WTC11 (cell line): ENCODE data around the gene AOC1. TPM values are rescaled to one million over a fixed set of nuclear protein-coding genes. Genes with fewer than 3 reads are reported as not detected.

Experiments
- ATAC-seq: fragments of 200-7000 bp; cut with Tn5 transposase; 2 replicates; pipeline ENCODE4 v1.10.0; 2021; ENCODE audit warnings: mild to moderate bottlenecking, moderate library complexity
- CTCF ChIA-PET: fragments of 300-600 bp; sonication (Branson Sonifier 250); formaldehyde crosslinking; loops from one replicate; lab custom pipeline; 2021; ENCODE audit warnings: antibody characterized with exemption; lab: Charles Lee
- POLR2A ChIA-PET: fragments of 350-600 bp; sonication (Branson Sonifier 250); formaldehyde crosslinking; loops from one replicate; lab custom pipeline; 2021; ENCODE audit warnings: antibody characterized with exemption; lab: Charles Lee
- DNase-seq: peaks from one replicate; pipeline ENCODE4 v3.0.0; 2021; ENCODE audit warnings: low spot score
- H3K27ac Mint-ChIP-seq: 2 replicates; pipeline ENCODE4 v1.8.0; 2021; ENCODE audit warnings: mixed read lengths
- H3K27me3 Mint-ChIP-seq: 2 replicates; pipeline ENCODE4 v1.8.0; 2021; ENCODE audit warnings: low read depth, mild to moderate bottlenecking, moderate library complexity, mixed read lengths
- H3K36me3 Mint-ChIP-seq: 2 replicates; pipeline ENCODE4 v1.8.0; 2021; ENCODE audit warnings: mixed read lengths
- H3K4me1 Mint-ChIP-seq: 2 replicates; pipeline ENCODE4 v1.8.0; 2022; ENCODE audit warnings: mixed read lengths
- H3K4me3 Mint-ChIP-seq: 2 replicates; pipeline ENCODE4 v1.8.0; 2021; ENCODE audit warnings: mild to moderate bottlenecking, moderate library complexity, mixed read lengths
- H3K9me3 Mint-ChIP-seq: 2 replicates; pipeline ENCODE4 v1.8.0; 2021; ENCODE audit warnings: mixed read lengths
- ELF4 ChIP-seq: sonication (generic); formaldehyde crosslinking; IDR thresholded peaks from 2 replicates; pipeline ENCODE4 v1.8.1; 2022; ENCODE audit warnings: low read depth, mild to moderate bottlenecking, moderate library complexity, missing genetic modification reagents
- ESRRA ChIP-seq: sonication (generic); formaldehyde crosslinking; IDR thresholded peaks from 2 replicates; pipeline ENCODE4 v1.8.1; 2022; ENCODE audit warnings: mild to moderate bottlenecking, missing genetic modification reagents, borderline replicate concordance
- ETV6 ChIP-seq: sonication (generic); formaldehyde crosslinking; IDR thresholded peaks from 2 replicates; pipeline ENCODE4 v1.8.1; 2022; ENCODE audit warnings: mild to moderate bottlenecking, missing genetic modification reagents
- FOXP1 ChIP-seq: sonication (generic); formaldehyde crosslinking; IDR thresholded peaks from 2 replicates; pipeline ENCODE4 v1.8.0; 2022; ENCODE audit warnings: missing genetic modification reagents, mild to moderate bottlenecking, moderate library complexity, borderline replicate concordance
- HMGA2 ChIP-seq: fragments of 250-450 bp; sonication (Bioruptor Pico); IDR thresholded peaks from 2 replicates; pipeline ENCODE4 v1.4.0; 2021; ENCODE audit warnings: mild to moderate bottlenecking, moderate library complexity
- JUN ChIP-seq: sonication (generic); formaldehyde crosslinking; IDR thresholded peaks from 2 replicates; pipeline ENCODE4 v1.8.0; 2023; ENCODE audit warnings: mild to moderate bottlenecking, missing genetic modification reagents
- NFATC4 ChIP-seq: fragments of 250-450 bp; sonication (Bioruptor Pico); IDR thresholded peaks from 2 replicates; pipeline ENCODE4 v1.9.0; 2021; ENCODE audit warnings: mild to moderate bottlenecking
- PRRX2 ChIP-seq: fragments of 250-450 bp; sonication (Bioruptor Pico); IDR thresholded peaks from 2 replicates; pipeline ENCODE4 v1.8.0; 2021; ENCODE audit warnings: mild to moderate bottlenecking
- RELA ChIP-seq: sonication (generic); formaldehyde crosslinking; IDR thresholded peaks from 2 replicates; pipeline ENCODE4 v1.8.1; 2022; ENCODE audit warnings: missing genetic modification reagents, mild to moderate bottlenecking, borderline replicate concordance
- RORB ChIP-seq: fragments of 250-450 bp; sonication (Bioruptor Pico); IDR thresholded peaks from 2 replicates; pipeline ENCODE4 v1.9.0; 2021; ENCODE audit warnings: mild to moderate bottlenecking
- SMAD3 ChIP-seq: sonication (generic); formaldehyde crosslinking; IDR thresholded peaks from 2 replicates; pipeline ENCODE4 v1.8.0; 2022; ENCODE audit warnings: missing genetic modification reagents, mild to moderate bottlenecking, borderline replicate concordance
- SMAD4 ChIP-seq: sonication (generic); formaldehyde crosslinking; IDR thresholded peaks from 2 replicates; pipeline ENCODE4 v1.8.0; 2022; ENCODE audit warnings: mild to moderate bottlenecking, missing genetic modification reagents
- SOX15 ChIP-seq: fragments of 250-450 bp; sonication (Bioruptor Pico); IDR thresholded peaks from 2 replicates; pipeline ENCODE4 v1.9.0; 2021; ENCODE audit warnings: mild to moderate bottlenecking
- TCF7 ChIP-seq: sonication (generic); formaldehyde crosslinking; IDR thresholded peaks from 2 replicates; pipeline ENCODE4 v1.8.0; 2022; ENCODE audit warnings: mild to moderate bottlenecking, low read depth, missing genetic modification reagents, moderate library complexity
- TEAD4 ChIP-seq: sonication (generic); formaldehyde crosslinking; IDR thresholded peaks from 2 replicates; pipeline ENCODE4 v1.8.0; 2022; ENCODE audit warnings: mild to moderate bottlenecking, missing genetic modification reagents
- TP53 ChIP-seq: sonication (generic); formaldehyde crosslinking; IDR thresholded peaks from 2 replicates; pipeline ENCODE4 v1.8.1; 2023; ENCODE audit warnings: mild to moderate bottlenecking, missing genetic modification reagents
- ZBTB21 ChIP-seq: sonication (generic); formaldehyde crosslinking; IDR thresholded peaks from 2 replicates; pipeline ENCODE4 v1.8.1; 2023; ENCODE audit warnings: mild to moderate bottlenecking, missing genetic modification reagents, borderline replicate concordance
- ZNF121 ChIP-seq: sonication (generic); formaldehyde crosslinking; IDR thresholded peaks from 2 replicates; pipeline ENCODE4 v1.8.0; 2023; ENCODE audit warnings: missing genetic modification reagents
- ZNF232 ChIP-seq: sonication (generic); formaldehyde crosslinking; IDR thresholded peaks from 2 replicates; pipeline ENCODE4 v1.8.0; 2022; ENCODE audit warnings: mild to moderate bottlenecking, missing genetic modification reagents
- ZNF317 ChIP-seq: sonication (generic); formaldehyde crosslinking; IDR thresholded peaks from 2 replicates; pipeline ENCODE4 v1.8.1; 2023; ENCODE audit warnings: low read depth, mild to moderate bottlenecking, moderate library complexity, missing genetic modification reagents, borderline replicate concordance
- ZNF416 ChIP-seq: fragments of 250-450 bp; sonication (Bioruptor Pico); IDR thresholded peaks from 2 replicates; pipeline ENCODE4 v1.9.0; 2021; ENCODE audit warnings: mild to moderate bottlenecking, inconsistent platforms
- total RNA-seq: library from RNA; stranded (reverse); gene quantifications from 3 replicates; pipeline ENCODE4 v1.2.3, GENCODE V29; 2021
- TF ChIP-seq, protein P1 (sequence below): fragments of 250-450 bp; sonication (Bioruptor Pico); IDR thresholded peaks from 2 replicates; pipeline ENCODE4 v1.9.0; 2021; ENCODE audit warnings: moderate library complexity, mild to moderate bottlenecking, inconsistent platforms, borderline replicate concordance
- TF ChIP-seq, protein P2 (sequence below): sonication (generic); formaldehyde crosslinking; IDR thresholded peaks from 2 replicates; pipeline ENCODE4 v1.8.1; 2023; ENCODE audit warnings: mild to moderate bottlenecking, missing genetic modification reagents, moderate library complexity
- TF ChIP-seq, protein P3 (sequence below): sonication (generic); formaldehyde crosslinking; IDR thresholded peaks from 2 replicates; pipeline ENCODE4 v1.8.1; 2022; ENCODE audit warnings: mild to moderate bottlenecking, missing genetic modification reagents, moderate library complexity, borderline replicate concordance
- TF ChIP-seq, protein P4 (sequence below): sonication (generic); formaldehyde crosslinking; IDR thresholded peaks from 2 replicates; pipeline ENCODE4 v1.8.0; 2023; ENCODE audit warnings: missing genetic modification reagents
- TF ChIP-seq, protein P5 (sequence below): sonication (generic); formaldehyde crosslinking; IDR thresholded peaks from 2 replicates; pipeline ENCODE4 v1.8.1; 2023; ENCODE audit warnings: mild to moderate bottlenecking, missing genetic modification reagents

Gene AOC1
- total RNA-seq, 1 experiment from 2014 or later, result 0.17 TPM

DNA sequence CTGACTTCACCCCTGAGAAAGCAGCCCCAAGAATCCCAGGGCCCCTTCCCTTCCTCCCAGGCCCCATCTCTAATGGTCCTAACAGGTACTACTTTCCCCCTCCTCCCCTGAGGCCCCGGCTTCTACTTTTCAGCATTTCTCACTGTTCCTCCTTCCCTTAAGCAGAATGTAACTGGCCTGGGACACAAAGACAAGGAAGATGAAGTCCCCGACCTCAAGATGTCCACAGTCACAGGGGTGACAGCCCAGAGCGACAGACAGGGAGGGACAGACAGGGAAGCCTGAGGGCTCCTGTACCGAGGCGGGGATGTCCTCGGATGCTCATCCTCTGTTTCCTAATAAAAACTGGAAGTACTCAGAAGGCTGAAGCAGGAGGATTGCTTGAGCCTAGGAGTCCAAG lies 11.6 kb downstream of the AOC1 start:
- CTCF ChIA-PET, result interaction anchor here (1.7 kb wide), 1 partner anchor 13 kb away, joined by 7 read pairs; no protein-coding TSS in a partner anchor
- ATAC-seq, result no peak
- peaks cover 5% of the 10 kb centered on the region for H3K36me3 Mint-ChIP-seq
- H3K27me3 Mint-ChIP-seq, result peaks cover 9% of the 10 kb centered on the region
- POLR2A ChIA-PET, result no interaction called here
- H3K27ac Mint-ChIP-seq, result no peak overlapping the region
- H3K4me3 Mint-ChIP-seq, result no peak overlapping the region
- TF ChIP-seq, protein P1, sequence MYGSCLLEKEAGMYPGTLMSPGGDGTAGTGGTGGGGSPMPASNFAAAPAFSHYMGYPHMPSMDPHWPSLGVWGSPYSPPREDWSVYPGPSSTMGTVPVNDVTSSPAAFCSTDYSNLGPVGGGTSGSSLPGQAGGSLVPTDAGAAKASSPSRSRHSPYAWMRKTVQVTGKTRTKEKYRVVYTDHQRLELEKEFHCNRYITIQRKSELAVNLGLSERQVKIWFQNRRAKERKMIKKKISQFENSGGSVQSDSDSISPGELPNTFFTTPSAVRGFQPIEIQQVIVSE (CRISPR knock-in tag), result no peak
- no peak for TF ChIP-seq SOX15 (CRISPR knock-in tag)
- no peak for TF ChIP-seq TEAD4
- no peak for TF ChIP-seq TP53 (CRISPR knock-in tag)
- TF ChIP-seq, protein P2, sequence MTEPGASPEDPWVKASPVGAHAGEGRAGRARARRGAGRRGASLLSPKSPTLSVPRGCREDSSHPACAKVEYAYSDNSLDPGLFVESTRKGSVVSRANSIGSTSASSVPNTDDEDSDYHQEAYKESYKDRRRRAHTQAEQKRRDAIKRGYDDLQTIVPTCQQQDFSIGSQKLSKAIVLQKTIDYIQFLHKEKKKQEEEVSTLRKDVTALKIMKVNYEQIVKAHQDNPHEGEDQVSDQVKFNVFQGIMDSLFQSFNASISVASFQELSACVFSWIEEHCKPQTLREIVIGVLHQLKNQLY (CRISPR knock-in tag), result no peak
- TF ChIP-seq, protein P3, sequence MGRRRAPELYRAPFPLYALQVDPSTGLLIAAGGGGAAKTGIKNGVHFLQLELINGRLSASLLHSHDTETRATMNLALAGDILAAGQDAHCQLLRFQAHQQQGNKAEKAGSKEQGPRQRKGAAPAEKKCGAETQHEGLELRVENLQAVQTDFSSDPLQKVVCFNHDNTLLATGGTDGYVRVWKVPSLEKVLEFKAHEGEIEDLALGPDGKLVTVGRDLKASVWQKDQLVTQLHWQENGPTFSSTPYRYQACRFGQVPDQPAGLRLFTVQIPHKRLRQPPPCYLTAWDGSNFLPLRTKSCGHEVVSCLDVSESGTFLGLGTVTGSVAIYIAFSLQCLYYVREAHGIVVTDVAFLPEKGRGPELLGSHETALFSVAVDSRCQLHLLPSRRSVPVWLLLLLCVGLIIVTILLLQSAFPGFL (CRISPR knock-in tag), result no peak
- no peak for TF ChIP-seq ELF4 (CRISPR knock-in tag)
- TF ChIP-seq, protein P4, sequence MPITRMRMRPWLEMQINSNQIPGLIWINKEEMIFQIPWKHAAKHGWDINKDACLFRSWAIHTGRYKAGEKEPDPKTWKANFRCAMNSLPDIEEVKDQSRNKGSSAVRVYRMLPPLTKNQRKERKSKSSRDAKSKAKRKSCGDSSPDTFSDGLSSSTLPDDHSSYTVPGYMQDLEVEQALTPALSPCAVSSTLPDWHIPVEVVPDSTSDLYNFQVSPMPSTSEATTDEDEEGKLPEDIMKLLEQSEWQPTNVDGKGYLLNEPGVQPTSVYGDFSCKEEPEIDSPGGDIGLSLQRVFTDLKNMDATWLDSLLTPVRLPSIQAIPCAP (CRISPR knock-in tag), result no peak
- TF ChIP-seq ZNF317, result no peak
- TF ChIP-seq FOXP1, result no peak
- DNase-seq, result no peak
- H3K4me1 Mint-ChIP-seq, result no peaks in the 10 kb centered on the region
- H3K9me3 Mint-ChIP-seq, result peaks cover 32% of the 10 kb centered on the region

DNA sequence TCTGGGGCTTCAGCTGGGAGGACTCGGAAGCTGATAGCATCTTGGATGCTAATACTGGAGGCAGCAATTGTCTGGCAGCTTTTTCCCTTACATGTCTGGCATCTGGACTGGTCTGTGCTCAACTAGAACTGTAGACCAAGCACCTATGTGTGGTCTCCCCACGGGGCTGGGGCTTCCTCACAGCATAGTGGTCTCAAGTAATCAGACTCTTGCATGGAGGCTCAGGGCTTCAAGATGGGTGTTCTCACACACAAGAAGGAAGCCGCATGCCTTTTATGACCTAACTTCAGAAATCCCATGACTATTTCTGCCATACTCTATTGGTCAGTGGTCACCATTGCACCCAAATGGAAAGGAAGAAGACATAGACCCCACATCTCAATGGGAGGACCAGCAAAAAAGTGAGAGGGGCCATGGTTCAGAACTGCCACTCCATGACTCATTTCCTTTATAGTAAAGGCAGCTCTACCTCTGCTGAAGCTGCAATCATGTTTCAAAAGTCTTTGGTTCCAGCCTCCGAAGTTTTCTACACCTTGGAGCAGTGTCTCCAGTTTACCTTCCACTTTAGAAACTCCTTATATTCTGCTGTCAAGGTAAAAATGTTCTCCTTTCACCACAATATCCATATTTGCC lies 14.7 kb downstream of the AOC1 start:
- H3K9me3 Mint-ChIP-seq, result peaks cover 39% of the 10 kb centered on the region
- no peak for DNase-seq
- no peaks in the 10 kb centered on the region for H3K4me1 Mint-ChIP-seq
- no peak overlapping the region for H3K27ac Mint-ChIP-seq
- ATAC-seq, result no peak
- H3K27me3 Mint-ChIP-seq, result peaks cover 9% of the 10 kb centered on the region
- POLR2A ChIA-PET, result no interaction called here
- H3K4me3 Mint-ChIP-seq, result no peak overlapping the region
- CTCF ChIA-PET, result interaction anchor here (1.0 to 2.5 kb wide), 3 partner anchors 10 to 31 kb away, joined by 3 to 20 read pairs (median 5); no protein-coding TSS in a partner anchor
- H3K36me3 Mint-ChIP-seq, result peaks cover 8% of the 10 kb centered on the region
- TF ChIP-seq HMGA2 (CRISPR knock-in tag) (no peak), JUN (CRISPR knock-in tag) (no peak), SMAD3 (CRISPR knock-in tag) (no peak), ZNF416 (CRISPR knock-in tag) (no peak), ZNF232 (CRISPR knock-in tag) (no peak), RORB (CRISPR knock-in tag) (no peak), ZNF121 (CRISPR knock-in tag) (no peak), PRRX2 (no peak), ZBTB21 (CRISPR knock-in tag) (no peak), SMAD4 (CRISPR knock-in tag) (no peak), ETV6 (CRISPR knock-in tag) (no peak), ESRRA (CRISPR knock-in tag) (no peak), NFATC4 (CRISPR knock-in tag) (no peak), TCF7 (CRISPR knock-in tag) (no peak), RELA (CRISPR knock-in tag) (no peak)
- TF ChIP-seq, protein P5, sequence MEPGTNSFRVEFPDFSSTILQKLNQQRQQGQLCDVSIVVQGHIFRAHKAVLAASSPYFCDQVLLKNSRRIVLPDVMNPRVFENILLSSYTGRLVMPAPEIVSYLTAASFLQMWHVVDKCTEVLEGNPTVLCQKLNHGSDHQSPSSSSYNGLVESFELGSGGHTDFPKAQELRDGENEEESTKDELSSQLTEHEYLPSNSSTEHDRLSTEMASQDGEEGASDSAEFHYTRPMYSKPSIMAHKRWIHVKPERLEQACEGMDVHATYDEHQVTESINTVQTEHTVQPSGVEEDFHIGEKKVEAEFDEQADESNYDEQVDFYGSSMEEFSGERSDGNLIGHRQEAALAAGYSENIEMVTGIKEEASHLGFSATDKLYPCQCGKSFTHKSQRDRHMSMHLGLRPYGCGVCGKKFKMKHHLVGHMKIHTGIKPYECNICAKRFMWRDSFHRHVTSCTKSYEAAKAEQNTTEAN (CRISPR knock-in tag), result no peak
